Subcutaneous adipose tissue (tissue), 4 donors: ENCODE measurements around the gene CLDN16. TPM values are rescaled to one million over a fixed set of nuclear protein-coding genes. Genes with fewer than 3 reads are reported as not detected.

ENCODE experiments used
- CTCF ChIP-seq: fragments of 450-650 bp; IDR thresholded peaks from one replicate; pipeline ENCODE4 v1.5.1; 2016; ENCODE audit warnings: low read depth, mild to moderate bottlenecking, control low read depth, antibody characterized with exemption, moderate library complexity
- total RNA-seq, 4 donors: library from RNA; depleted of rRNA; stranded (reverse); fragments of >200 nt; gene quantifications; one replicate each; pipeline ENCODE4 v1.1.0, GENCODE V29; 2016

Gene CLDN16
- total RNA-seq, 4 donors from 2014 or later: 1.2 TPM; not detected in 3

- TF ChIP-seq CTCF: no peak
These were observed 19.1 kb upstream of the CLDN16 start for GRCh38 chr3:190368881-190369280.

GRCh38 chr3:190369668-190370295 is 18.2 kb upstream of the CLDN16 start:
- no peak for TF ChIP-seq CTCF

GRCh38 chr3:190370369-190370768 is 17.6 kb upstream of the CLDN16 start:
- no peak for TF ChIP-seq CTCF

- TF ChIP-seq CTCF: no peak
These were observed 16.8 kb upstream of the CLDN16 start for GRCh38 chr3:190371152-190371551.

GRCh38 chr3:190375246-190375645 is 12.7 kb upstream of the CLDN16 start:
- no peak for TF ChIP-seq CTCF

- no peak for TF ChIP-seq CTCF
These were observed 12.3 kb upstream of the CLDN16 start for GRCh38 chr3:190375671-190376070.

GRCh38 chr3:190378240-190378891 is 9.6 kb upstream of the CLDN16 start:
- TF ChIP-seq CTCF: no peak
